ENCODE measurements around the gene IYD. TPM values are rescaled to one million over a fixed set of nuclear protein-coding genes. Genes with fewer than 3 reads are reported as not detected.
A peak's percentile ranks its signal among the peaks of the same experiment; 100 is the strongest.

Gene IYD
- total and polyA plus RNA-seq, 8 donors, result 0.09 to 0.75 (median 0.16) TPM; not detected in 1

DNA sequence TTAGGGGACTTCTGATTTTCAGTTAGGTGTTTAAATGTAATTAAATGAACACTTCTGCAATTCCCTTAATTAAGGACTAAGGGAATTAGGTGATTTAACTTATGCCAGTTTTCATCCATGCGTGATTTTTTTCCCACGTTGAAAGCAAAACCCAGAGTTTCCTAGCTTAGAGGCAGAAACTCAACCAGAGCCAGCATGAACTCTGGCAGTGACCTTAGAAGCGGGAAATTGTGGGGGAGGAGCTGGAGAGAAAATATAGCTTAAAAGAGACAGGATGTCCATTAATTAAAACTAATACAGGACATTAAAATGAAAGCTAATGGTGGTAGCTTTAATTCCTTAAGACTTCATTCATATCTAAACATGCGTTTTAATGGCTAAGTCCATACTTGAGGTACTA is 41.6 kb downstream of the IYD start:
- FAIRE-seq, result no peak
- no peak for ATAC-seq
- no peak for DNase-seq
- Histone ChIP-seq H3K27me3 (no peaks in the 10 kb centered on the region), H3K27ac (no peak overlapping the region), H3K9me3 (no peaks in the 10 kb centered on the region), H3K4me3 (no peak overlapping the region), H3K36me3 (no peaks in the 10 kb centered on the region), H3K4me1 (peaks cover 7 to 20% (median 11%) of the 10 kb centered on the region in 3 donors)
- TF ChIP-seq, protein P1, sequence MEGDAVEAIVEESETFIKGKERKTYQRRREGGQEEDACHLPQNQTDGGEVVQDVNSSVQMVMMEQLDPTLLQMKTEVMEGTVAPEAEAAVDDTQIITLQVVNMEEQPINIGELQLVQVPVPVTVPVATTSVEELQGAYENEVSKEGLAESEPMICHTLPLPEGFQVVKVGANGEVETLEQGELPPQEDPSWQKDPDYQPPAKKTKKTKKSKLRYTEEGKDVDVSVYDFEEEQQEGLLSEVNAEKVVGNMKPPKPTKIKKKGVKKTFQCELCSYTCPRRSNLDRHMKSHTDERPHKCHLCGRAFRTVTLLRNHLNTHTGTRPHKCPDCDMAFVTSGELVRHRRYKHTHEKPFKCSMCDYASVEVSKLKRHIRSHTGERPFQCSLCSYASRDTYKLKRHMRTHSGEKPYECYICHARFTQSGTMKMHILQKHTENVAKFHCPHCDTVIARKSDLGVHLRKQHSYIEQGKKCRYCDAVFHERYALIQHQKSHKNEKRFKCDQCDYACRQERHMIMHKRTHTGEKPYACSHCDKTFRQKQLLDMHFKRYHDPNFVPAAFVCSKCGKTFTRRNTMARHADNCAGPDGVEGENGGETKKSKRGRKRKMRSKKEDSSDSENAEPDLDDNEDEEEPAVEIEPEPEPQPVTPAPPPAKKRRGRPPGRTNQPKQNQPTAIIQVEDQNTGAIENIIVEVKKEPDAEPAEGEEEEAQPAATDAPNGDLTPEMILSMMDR (IDR thresholded peaks at IDR 0.05), result no peak
- intact Hi-C loops (cut with DNase I), result loop anchor here in 1 of 3 donors (5.0 kb wide), 1 partner anchor 402 kb away; no protein-coding TSS in a partner anchor
- WGBS, 2 donors, result 60 to 67% methylated on average over 4 of the region's 4 CpGs

- intact Hi-C loops (cut with DNase I), result loop anchor here in 1 of 3 donors (5.0 kb wide), 1 partner anchor 401 kb away; no protein-coding TSS in a partner anchor
- DNase-seq (no peak), ATAC-seq (no peak), FAIRE-seq (peak; percentile 23)
- Histone ChIP-seq H3K36me3 (no peaks in the 10 kb centered on the region), H3K4me1 (peaks cover 7 to 20% (median 11%) of the 10 kb centered on the region in 3 donors), H3K4me3 (no peak overlapping the region), H3K27ac (no peak overlapping the region), H3K27me3 (no peaks in the 10 kb centered on the region), H3K9me3 (no peaks in the 10 kb centered on the region)
- TF ChIP-seq, protein P1 (IDR thresholded peaks at IDR 0.05), result no peak
- 34 to 64% methylated on average over 2 of the region's 2 CpGs for WGBS, 2 donors
Observed at GRCh38 chr6:150410906-150411305, 42.1 kb downstream of the IYD start.

DNA sequence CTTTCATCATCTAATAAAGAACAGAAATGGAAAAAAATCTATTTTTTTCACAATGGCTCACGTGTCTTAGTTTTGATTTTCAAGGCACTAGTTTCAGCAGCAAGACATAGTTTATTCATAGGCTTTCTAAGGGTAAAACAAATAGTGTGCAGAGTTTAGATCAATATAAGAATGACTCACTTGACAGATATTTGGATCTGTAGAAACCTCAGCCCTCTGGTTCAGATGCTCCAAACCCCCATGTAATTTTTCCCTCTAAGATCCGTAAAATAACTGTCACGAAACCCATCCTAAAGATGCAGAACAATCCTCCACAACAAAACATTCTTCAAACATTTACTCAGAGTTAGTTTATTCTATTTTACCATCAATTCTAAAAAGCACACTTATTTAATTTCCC is 43.4 kb downstream of the IYD start:
- TF ChIP-seq, protein P1 (IDR thresholded peaks at IDR 0.05), result no peak
- Histone ChIP-seq H3K27me3 (no peaks in the 10 kb centered on the region), H3K9me3 (no peaks in the 10 kb centered on the region), H3K4me3 (no peak overlapping the region), H3K4me1 (peaks cover 7 to 20% (median 11%) of the 10 kb centered on the region in 3 donors), H3K36me3 (no peaks in the 10 kb centered on the region), H3K27ac (no peak overlapping the region)
- ATAC-seq, result no peak
- WGBS, 2 donors, result 62 to 72% methylated on average over 3 of the region's 3 CpGs
- DNase-seq, result no peak
- intact Hi-C loops (cut with DNase I), result loop anchor here in 1 of 3 donors (5.0 kb wide), 1 partner anchor 400 kb away; no protein-coding TSS in a partner anchor
- no peak for FAIRE-seq

DNA sequence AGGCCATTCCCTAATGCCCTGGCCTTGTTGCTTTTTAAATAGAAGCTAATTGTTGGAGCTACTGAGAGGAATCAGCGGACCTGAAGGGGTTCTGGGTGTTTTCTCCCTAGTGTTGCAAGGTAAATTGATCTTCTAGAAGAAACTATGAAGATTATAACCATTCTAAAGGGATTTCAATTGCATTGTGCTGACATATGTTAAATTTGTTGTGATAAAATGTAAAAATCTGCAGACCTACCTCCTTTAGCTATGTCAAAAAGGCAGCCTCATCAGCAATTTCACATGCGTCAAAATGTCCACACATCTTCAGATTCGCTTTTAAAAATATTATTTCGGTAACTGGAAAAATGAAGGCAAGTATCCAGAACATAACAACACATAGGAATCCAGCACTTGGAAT is 44.4 kb downstream of the IYD start:
- TF ChIP-seq, protein P1 (IDR thresholded peaks at IDR 0.05), result no peak
- ATAC-seq (no peak), DNase-seq (no peak), FAIRE-seq (no peak)
- H3K9me3 ChIP-seq, result no peaks in the 10 kb centered on the region
- no peak overlapping the region for H3K27ac ChIP-seq
- H3K27me3 ChIP-seq, result no peaks in the 10 kb centered on the region
- 43 to 57% methylated on average over 4 of the region's 4 CpGs for WGBS, 2 donors
- no peak overlapping the region for H3K4me3 ChIP-seq
- H3K4me1 ChIP-seq, result peaks cover 7 to 20% (median 11%) of the 10 kb centered on the region in 3 donors
- intact Hi-C loops (cut with DNase I), result loop anchor here in 1 of 3 donors (5.0 kb wide), 1 partner anchor 399 kb away; no protein-coding TSS in a partner anchor
- no peaks in the 10 kb centered on the region for H3K36me3 ChIP-seq

DNA sequence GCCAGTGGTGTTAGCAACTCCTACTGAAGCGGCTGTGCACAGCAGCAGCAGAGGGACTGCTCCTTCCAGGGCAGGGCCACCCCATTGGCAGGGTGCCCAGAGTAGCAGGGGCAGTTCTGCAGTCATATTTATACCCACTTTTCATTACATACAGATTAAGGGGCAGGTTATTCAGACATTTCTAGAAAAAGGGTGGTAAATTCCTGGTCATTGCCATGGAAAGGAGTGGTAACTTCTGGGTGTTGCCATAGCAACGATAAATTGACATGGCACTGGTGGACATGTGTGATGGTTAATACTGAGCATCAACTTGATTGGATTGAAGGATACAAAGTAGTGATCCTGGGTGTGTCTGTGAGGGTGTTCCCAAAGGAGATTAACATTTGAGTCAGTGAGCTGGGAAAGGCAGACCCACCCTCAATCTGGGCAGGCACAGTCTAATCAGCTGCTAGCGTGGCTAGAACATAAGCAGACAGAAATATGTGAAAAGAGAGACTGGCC is 45.0 kb downstream of the IYD start:
- Histone ChIP-seq H3K27me3 (no peaks in the 10 kb centered on the region), H3K36me3 (no peaks in the 10 kb centered on the region), H3K4me3 (no peak overlapping the region), H3K27ac (no peak overlapping the region), H3K4me1 (peaks cover 8 to 17% (median 12%) of the 10 kb centered on the region in 3 donors), H3K9me3 (no peaks in the 10 kb centered on the region)
- FAIRE-seq, result no peak
- no peak for ATAC-seq
- intact Hi-C loops (cut with DNase I), result loop anchor here in 1 of 3 donors (5.0 kb wide), 1 partner anchor 398 kb away; no protein-coding TSS in a partner anchor
- TF ChIP-seq, protein P1 (IDR thresholded peaks at IDR 0.05), result no peak
- no peak for DNase-seq
- 84 to 93% methylated on average over 3 of the region's 3 CpGs for WGBS, 2 donors
